Gastrocnemius medialis (tissue), 4 donors: Measurements from ENCODE around the gene TUBAL3. TPM values are rescaled to one million over a fixed set of nuclear protein-coding genes. Genes with fewer than 3 reads are reported as not detected.

Source experiments
- ATAC-seq, 2 donors: fragments of 150-250 bp; one replicate each; pipeline ENCODE4 v1.9.1; 2016
- DNase-seq, 2 donors: peaks; one replicate each; pipeline ENCODE4 v3.0.0-alpha.2; 2019
- H3K27ac ChIP-seq, 4 donors: fragments of 200-600 bp; sonication (generic); 1 replicate in 1 of 4; 2 replicates in 3 of 4; pipeline ENCODE4 v1.5.1; 2016 to 2018; ENCODE audit warnings: mild to moderate bottlenecking in 2 of 4, moderate library complexity in 1 of 4
- H3K27me3 ChIP-seq, 3 donors: fragments of 200-600 bp; sonication (generic) in 2 of 3; 1 replicate in 1 of 3; 2 replicates in 2 of 3; pipeline versions ENCODE4 v1.5.1 to v1.6.0; 2016 to 2019; ENCODE audit warnings: mild to moderate bottlenecking in 1 of 3, moderate library complexity in 1 of 3
- H3K36me3 ChIP-seq, 2 donors: fragments of 200-600 bp; sonication (generic) in 1 of 2; one replicate each; pipeline ENCODE4 v1.5.1; 2017 to 2018
- H3K4me1 ChIP-seq, 2 donors: fragments of 200-600 bp; sonication (generic) in 1 of 2; one replicate each; pipeline ENCODE4 v1.5.1; 2016 to 2017; ENCODE audit warnings: mild to moderate bottlenecking in 2 of 2
- H3K4me3 ChIP-seq, 4 donors: fragments of 200-600 bp; sonication (generic) in 3 of 4; 1 replicate in 1 of 4; 2 replicates in 3 of 4; pipeline ENCODE4 v1.5.1; 2016 to 2019; ENCODE audit warnings: mild to moderate bottlenecking in 2 of 4
- H3K9me3 ChIP-seq, 3 donors: fragments of 200-600 bp; sonication (generic) in 2 of 3; 1 replicate in 1 of 3; 2 replicates in 2 of 3; pipeline ENCODE4 v1.5.1; 2016 to 2019
- POLR2A ChIP-seq, 2 donors: fragments of 450-650 bp; IDR thresholded peaks; one replicate each; pipeline ENCODE4 v1.6.1; 2017; ENCODE audit warnings: antibody characterized with exemption in 2 of 2, mild to moderate bottlenecking in 2 of 2, moderate library complexity in 2 of 2
- in situ Hi-C, 4 donors: fragments of 200-750 bp; cut with MboI; loops; one replicate each; pipeline versions ENCODE4 v1.15.0 to v1.8.0; 2017; ENCODE audit warnings: low sequenced_read_pairs in 4 of 4
- intact Hi-C: fragments of 100-400 bp; cut with DNase I; formaldehyde crosslinking; loops from one replicate; pipeline ENCODE4 v1.15.1; 2023; ENCODE audit warnings: low total_unique reads
- total RNA-seq, 4 donors: library from RNA; depleted of rRNA; stranded (reverse); fragments of >200 nt; gene quantifications; one replicate each; pipeline versions ENCODE4 v1.1.0 to v1.2.3, GENCODE V29; 2016
- TF ChIP-seq, protein P1 (sequence below), 5 experiments: fragments of 450-650 bp in 3 of 5; fragments of 200-600 bp in 2 of 5; sonication (generic) in 2 of 5; IDR thresholded peaks in 4 of 5; conservative IDR thresholded peaks in 1 of 5; 1 replicate in 4 of 5; 2 replicates in 1 of 5; pipeline ENCODE4 v1.5.1; 2016 to 2019; ENCODE audit warnings: antibody characterized with exemption in 5 of 5, mild to moderate bottlenecking in 3 of 5, moderate library complexity in 3 of 5

The TUBAL3 gene
- total RNA-seq, 4 donors from 2014 or later = 0.18 TPM; not detected in 3

DNA sequence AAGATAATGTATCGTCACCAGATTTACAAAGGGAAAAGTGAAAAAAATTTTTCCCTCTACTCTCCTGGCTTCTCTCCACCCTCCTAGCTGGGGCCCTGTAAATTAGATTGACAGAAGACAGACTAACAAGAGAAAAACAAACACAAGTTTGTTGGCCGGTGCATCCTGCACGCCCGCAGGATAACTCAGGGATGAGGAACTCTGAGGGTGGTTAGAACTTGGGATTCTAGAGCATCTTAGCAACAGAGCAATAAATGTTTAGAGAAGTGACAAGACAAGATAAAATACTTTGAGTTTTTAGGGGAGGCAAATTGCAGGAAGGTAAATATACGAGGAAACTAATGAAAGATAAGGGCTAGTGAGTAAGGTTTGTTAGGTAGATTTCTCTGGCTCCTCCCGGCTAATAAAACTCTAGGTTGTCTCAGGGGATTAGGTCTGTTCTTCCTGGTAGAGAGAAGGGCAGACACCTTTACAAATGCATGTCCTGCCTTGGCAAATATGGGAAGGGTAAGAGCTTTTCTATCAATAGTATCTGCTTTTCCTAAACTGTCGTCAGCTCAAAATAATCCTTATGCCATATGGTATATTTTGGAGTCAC lies 44.2 kb downstream of the TUBAL3 start:
- Histone ChIP-seq H3K27ac (no peak overlapping the region), H3K27me3 (peaks cover 22 to 47% (median 26%) of the 10 kb centered on the region in 3 donors), H3K9me3 (no peaks in the 10 kb centered on the region), H3K4me1 (no peaks in the 10 kb centered on the region), H3K4me3 (no peak overlapping the region), H3K36me3 (no peaks in the 10 kb centered on the region)
- ATAC-seq = no peak
- in situ Hi-C loops = no loop called here
- intact Hi-C loops = no loop called here
- no peak for DNase-seq
- TF ChIP-seq, protein P1, sequence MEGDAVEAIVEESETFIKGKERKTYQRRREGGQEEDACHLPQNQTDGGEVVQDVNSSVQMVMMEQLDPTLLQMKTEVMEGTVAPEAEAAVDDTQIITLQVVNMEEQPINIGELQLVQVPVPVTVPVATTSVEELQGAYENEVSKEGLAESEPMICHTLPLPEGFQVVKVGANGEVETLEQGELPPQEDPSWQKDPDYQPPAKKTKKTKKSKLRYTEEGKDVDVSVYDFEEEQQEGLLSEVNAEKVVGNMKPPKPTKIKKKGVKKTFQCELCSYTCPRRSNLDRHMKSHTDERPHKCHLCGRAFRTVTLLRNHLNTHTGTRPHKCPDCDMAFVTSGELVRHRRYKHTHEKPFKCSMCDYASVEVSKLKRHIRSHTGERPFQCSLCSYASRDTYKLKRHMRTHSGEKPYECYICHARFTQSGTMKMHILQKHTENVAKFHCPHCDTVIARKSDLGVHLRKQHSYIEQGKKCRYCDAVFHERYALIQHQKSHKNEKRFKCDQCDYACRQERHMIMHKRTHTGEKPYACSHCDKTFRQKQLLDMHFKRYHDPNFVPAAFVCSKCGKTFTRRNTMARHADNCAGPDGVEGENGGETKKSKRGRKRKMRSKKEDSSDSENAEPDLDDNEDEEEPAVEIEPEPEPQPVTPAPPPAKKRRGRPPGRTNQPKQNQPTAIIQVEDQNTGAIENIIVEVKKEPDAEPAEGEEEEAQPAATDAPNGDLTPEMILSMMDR (IDR thresholded peaks at IDR 0.05 in 4 of 5, conservative IDR thresholded peaks at IDR 0.05 in 1 of 5) = no peak
- no peak for TF ChIP-seq POLR2A (IDR thresholded peaks at IDR 0.05)

DNA sequence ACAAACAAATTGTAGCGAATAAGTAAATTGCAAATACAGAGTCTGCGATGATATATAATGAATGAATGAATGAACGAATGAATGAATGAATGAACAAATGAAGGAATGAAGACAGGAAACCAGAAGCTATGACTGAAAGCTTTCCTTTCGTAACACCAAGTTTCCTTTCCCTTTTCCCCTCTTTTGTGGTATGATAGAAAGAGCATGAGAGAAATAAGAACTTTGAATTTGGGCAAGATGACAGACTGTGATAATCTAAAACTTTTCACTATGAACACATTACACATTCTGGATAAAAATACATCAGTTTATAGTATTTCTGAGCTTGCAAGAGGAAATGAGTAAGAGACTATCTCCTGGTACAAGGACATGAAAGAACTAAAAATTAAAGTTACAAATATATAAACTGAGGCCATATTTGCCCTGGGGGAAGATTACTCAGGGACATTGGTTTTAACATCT lies 48.3 kb downstream of the TUBAL3 start:
- Histone ChIP-seq H3K4me1 (no peaks in the 10 kb centered on the region), H3K27me3 (peaks cover 0 to 13% (median 6%) of the 10 kb centered on the region in 3 donors), H3K36me3 (no peaks in the 10 kb centered on the region), H3K4me3 (no peak overlapping the region), H3K9me3 (no peaks in the 10 kb centered on the region), H3K27ac (no peak overlapping the region)
- intact Hi-C loops = loop anchor here (5.0 kb wide), 1 partner anchor 364 kb away; no protein-coding TSS in a partner anchor
- TF ChIP-seq, protein P1 (IDR thresholded peaks at IDR 0.05 in 4 of 5, conservative IDR thresholded peaks at IDR 0.05 in 1 of 5) = no peak
- DNase-seq (no peak), ATAC-seq (no peak)
- in situ Hi-C loops = no loop called here

DNA sequence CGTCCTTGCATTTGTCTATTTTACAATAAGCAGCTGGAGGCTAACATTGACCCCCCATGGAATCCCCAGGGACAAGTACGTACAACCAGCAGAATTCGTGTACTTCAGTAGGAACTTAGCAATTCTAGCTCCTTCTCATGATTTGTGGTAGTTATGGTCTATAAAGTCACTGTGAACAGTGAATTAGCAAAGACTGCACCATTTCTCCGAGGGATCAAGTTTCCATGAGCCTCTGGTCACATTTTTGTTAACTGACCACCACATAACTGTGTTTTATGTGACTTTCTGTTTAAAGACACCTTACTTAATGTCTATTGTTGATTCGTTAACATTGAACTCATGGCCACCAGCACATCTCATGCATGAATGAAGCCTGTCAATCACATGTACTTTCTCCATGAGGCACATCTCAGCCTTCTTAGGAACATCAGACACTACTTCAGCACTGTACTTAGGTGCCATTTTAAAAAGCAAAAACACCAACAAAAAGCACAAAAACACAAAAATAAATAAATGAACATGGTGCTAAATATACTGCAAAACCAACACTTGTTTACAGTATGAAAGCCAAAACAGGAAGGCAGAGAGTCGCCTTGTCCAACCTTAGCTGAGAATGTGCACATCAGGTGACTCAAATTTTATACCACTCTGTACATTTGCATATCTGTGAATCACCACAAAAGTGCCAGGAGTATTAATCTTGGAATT lies 48.9 kb downstream of the TUBAL3 start:
- no peak for DNase-seq
- in situ Hi-C loops = no loop called here
- no peak for ATAC-seq
- intact Hi-C loops = loop anchor here (5.0 kb wide), 1 partner anchor 363 kb away; no protein-coding TSS in a partner anchor
- H3K9me3 ChIP-seq = no peaks in the 10 kb centered on the region
- H3K27ac ChIP-seq = no peak overlapping the region
- no peak for TF ChIP-seq POLR2A (IDR thresholded peaks at IDR 0.05)
- TF ChIP-seq, protein P1 (IDR thresholded peaks at IDR 0.05 in 4 of 5, conservative IDR thresholded peaks at IDR 0.05 in 1 of 5) = no peak
- no peak overlapping the region for H3K4me3 ChIP-seq
- H3K36me3 ChIP-seq = no peaks in the 10 kb centered on the region
- no peaks in the 10 kb centered on the region for H3K4me1 ChIP-seq
- H3K27me3 ChIP-seq = peaks cover 0 to 13% (median 2%) of the 10 kb centered on the region in 3 donors

DNA sequence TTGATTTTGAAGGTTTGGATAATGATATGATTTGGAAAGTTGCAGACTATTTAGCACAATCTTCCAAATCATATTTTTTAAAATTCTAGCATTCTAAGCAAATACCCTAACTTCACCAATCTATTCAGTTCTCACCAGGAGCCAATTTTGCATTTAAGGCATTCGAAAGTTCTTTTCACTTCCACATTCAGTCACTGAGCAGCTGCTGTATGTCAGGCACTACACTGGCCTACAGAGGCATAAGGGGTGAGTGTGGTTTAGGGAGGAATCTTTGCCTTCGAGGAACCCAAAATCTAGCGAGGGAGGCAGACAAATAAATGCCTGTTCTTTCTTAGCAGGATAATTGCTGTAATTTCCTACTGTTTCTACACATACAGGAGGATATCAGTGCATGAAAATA lies 50.6 kb downstream of the TUBAL3 start:
- Histone ChIP-seq H3K4me1 (no peaks in the 10 kb centered on the region), H3K36me3 (no peaks in the 10 kb centered on the region), H3K27me3 (peaks cover 0 to 6% (median 2%) of the 10 kb centered on the region in 3 donors), H3K9me3 (no peaks in the 10 kb centered on the region), H3K4me3 (no peak overlapping the region), H3K27ac (no peak overlapping the region)
- in situ Hi-C loops = no loop called here
- ATAC-seq = no peak
- intact Hi-C loops = no loop called here
- TF ChIP-seq, protein P1 (IDR thresholded peaks at IDR 0.05 in 4 of 5, conservative IDR thresholded peaks at IDR 0.05 in 1 of 5) = no peak
- no peak for TF ChIP-seq POLR2A (IDR thresholded peaks at IDR 0.05)
- no peak for DNase-seq
